HEK293 (cell line): Measurements from ENCODE around the gene CCDC86.

Source experiments
- CTCF ChIA-PET: fragments of 350-600 bp; formaldehyde crosslinking; extraction: SDS; loops from one replicate; lab custom pipeline; 2021; ENCODE audit warnings: antibody characterized with exemption; lab: Yijun Ruan, JAX
- POLR2A ChIA-PET: fragments of 300-600 bp; formaldehyde crosslinking; extraction: SDS; loops from one replicate; lab custom pipeline; 2020; ENCODE audit warnings: antibody characterized with exemption, inconsistent platforms; lab: Yijun Ruan, JAX
- H3K27ac ChIP-seq: fragments of 200-500 bp; sonication (Bioruptor generic); 2 replicates; pipeline ENCODE4 v1.5.1; 2014; ENCODE audit warnings: low read depth, low read length, control low read depth, inconsistent platforms; ENCODE audit errors: extremely low read depth
- H3K36me3 ChIP-seq, 2 experiments: fragments of 200-500 bp in 1 of 2; sonication (Bioruptor generic) in 1 of 2; 1 replicate in 1 of 2; 2 replicates in 1 of 2; pipeline ENCODE4 v1.5.1; 2014 to 2017; ENCODE audit warnings: inconsistent platforms in 2 of 2, low read length in 2 of 2; ENCODE audit not compliant: control insufficient read depth in 2 of 2, insufficient read depth in 1 of 2
- H3K4me1 ChIP-seq: fragments of 200-500 bp; sonication (Bioruptor generic); 2 replicates; pipeline ENCODE4 v1.5.1; 2014; ENCODE audit warnings: mild to moderate bottlenecking, low read length, inconsistent platforms; ENCODE audit not compliant: control insufficient read depth, insufficient read depth
- H3K4me3 ChIP-seq: 2 replicates; pipeline ENCODE4 v1.5.1; 2011; ENCODE audit warnings: low read depth, mild to moderate bottlenecking, control low read depth, low read length, moderate library complexity
- H3K9me3 ChIP-seq: fragments of 200-500 bp; sonication (Bioruptor generic); 2 replicates; pipeline ENCODE4 v1.5.1; 2014; ENCODE audit warnings: low read depth, low read length, inconsistent platforms; ENCODE audit not compliant: control insufficient read depth, insufficient read depth
- BCL11B ChIP-seq: fragments of 450-650 bp; formaldehyde crosslinking; IDR thresholded peaks from 2 replicates; pipeline ENCODE4 v1.5.1; 2016; ENCODE audit warnings: low read depth, missing biosample characterization, missing genetic modification characterization
- GLI2 ChIP-seq: fragments of 450-650 bp; formaldehyde crosslinking; IDR thresholded peaks from 2 replicates; pipeline ENCODE4; 2017; ENCODE audit warnings: missing biosample characterization, missing genetic modification characterization, low read depth, borderline replicate concordance
- KLF1 ChIP-seq: fragments of 450-650 bp; formaldehyde crosslinking; IDR thresholded peaks from 2 replicates; pipeline ENCODE4 v1.5.1; 2016; ENCODE audit warnings: missing biosample characterization, missing genetic modification characterization
- PATZ1 ChIP-seq: fragments of 450-650 bp; formaldehyde crosslinking; IDR thresholded peaks from 2 replicates; pipeline ENCODE4 v1.5.1; 2016; ENCODE audit warnings: missing biosample characterization, missing genetic modification characterization
- SP2 ChIP-seq: fragments of 450-650 bp; formaldehyde crosslinking; IDR thresholded peaks from 2 replicates; pipeline ENCODE4 v1.5.1; 2016; ENCODE audit warnings: missing biosample characterization, missing genetic modification characterization
- ZNF155 ChIP-seq: fragments of 450-650 bp; formaldehyde crosslinking; IDR thresholded peaks from 2 replicates; pipeline ENCODE4 v1.5.1; 2016; ENCODE audit warnings: missing biosample characterization, missing genetic modification characterization
- ZNF175 ChIP-seq: fragments of 450-650 bp; formaldehyde crosslinking; IDR thresholded peaks from 2 replicates; pipeline ENCODE4 v1.5.1; 2016; ENCODE audit warnings: missing biosample characterization, missing genetic modification characterization
- ZNF202 ChIP-seq: fragments of 450-650 bp; formaldehyde crosslinking; IDR thresholded peaks from 2 replicates; pipeline ENCODE4 v1.5.1; 2016; ENCODE audit warnings: missing biosample characterization, missing genetic modification characterization, borderline replicate concordance
- ZNF221 ChIP-seq: fragments of 450-650 bp; formaldehyde crosslinking; IDR thresholded peaks from 2 replicates; pipeline ENCODE4 v1.5.1; 2017; ENCODE audit warnings: missing biosample characterization, missing genetic modification characterization, borderline replicate concordance
- ZNF239 ChIP-seq: fragments of 450-650 bp; formaldehyde crosslinking; IDR thresholded peaks from 2 replicates; pipeline ENCODE4 v1.5.1; 2016; ENCODE audit warnings: missing biosample characterization, missing genetic modification characterization
- ZNF280C ChIP-seq: fragments of 450-650 bp; formaldehyde crosslinking; IDR thresholded peaks from 2 replicates; pipeline ENCODE4 v1.5.1; 2016; ENCODE audit warnings: missing biosample characterization, missing genetic modification characterization
- ZNF341 ChIP-seq: fragments of 450-650 bp; formaldehyde crosslinking; IDR thresholded peaks from 2 replicates; pipeline ENCODE4; 2016; ENCODE audit warnings: low read depth, missing biosample characterization, missing genetic modification characterization
- ZNF561 ChIP-seq: fragments of 450-650 bp; IDR thresholded peaks from 2 replicates; pipeline ENCODE4 v1.5.1; 2018; ENCODE audit warnings: missing biosample characterization, missing genetic modification characterization, borderline replicate concordance
- ZNF580 ChIP-seq: fragments of 450-650 bp; formaldehyde crosslinking; IDR thresholded peaks from 2 replicates; pipeline ENCODE4 v1.5.1; 2016; ENCODE audit warnings: missing biosample characterization, missing genetic modification characterization
- ZNF596 ChIP-seq: fragments of 450-650 bp; IDR thresholded peaks from 2 replicates; pipeline ENCODE4 v1.5.0; 2018; ENCODE audit warnings: missing biosample characterization, mild to moderate bottlenecking, missing genetic modification characterization, moderate library complexity
- ZNF654 ChIP-seq: fragments of 450-650 bp; formaldehyde crosslinking; IDR thresholded peaks from 2 replicates; pipeline ENCODE4 v1.5.1; 2016; ENCODE audit warnings: low read depth, missing biosample characterization, missing genetic modification characterization
- ZNF660 ChIP-seq: fragments of 450-650 bp; IDR thresholded peaks from 2 replicates; pipeline ENCODE4 v1.5.1; 2018; ENCODE audit warnings: missing biosample characterization, mild to moderate bottlenecking, missing genetic modification characterization
- ZNF670 ChIP-seq: fragments of 450-650 bp; formaldehyde crosslinking; IDR thresholded peaks from 2 replicates; pipeline ENCODE4 v1.5.1; 2016; ENCODE audit warnings: missing biosample characterization, missing genetic modification characterization, low read depth
- ZNF692 ChIP-seq: fragments of 450-650 bp; formaldehyde crosslinking; IDR thresholded peaks from 2 replicates; pipeline ENCODE4 v1.5.1; 2016; ENCODE audit warnings: missing biosample characterization, missing genetic modification characterization

The CCDC86 gene

GRCh38 chr11:60844870-60845221, 2.9 kb downstream of the CCDC86 start:
- ChIA-PET CTCF (interaction anchor here (0.7 to 3.7 kb wide), 3 partner anchors 54 to 343 kb away, joined by 3 to 17 read pairs (median 3); no protein-coding TSS in a partner anchor), POLR2A (no interaction called here)
- 0 out of 2 replicates have a peak, but pooled peaks have one; percentile 12 for TF ChIP-seq SP2
- no peak for TF ChIP-seq KLF1 (tag by site-specific recombination)
- TF ChIP-seq GLI2 (tag by site-specific recombination) = no peak
- TF ChIP-seq ZNF654 = no peak
- no peaks in the 10 kb centered on the region for H3K9me3 ChIP-seq
- no peak overlapping the region for H3K4me3 ChIP-seq
- no peaks in the 10 kb centered on the region for H3K4me1 ChIP-seq
- H3K36me3 ChIP-seq = peaks cover 0 to 39% of the 10 kb centered on the region in 2 experiments; a peak in 1 of 3 replicates
- no peak overlapping the region for H3K27ac ChIP-seq

- H3K27ac ChIP-seq = no peak overlapping the region
- no peak for TF ChIP-seq ZNF580 (tag by site-specific recombination)
- TF ChIP-seq ZNF692 = no peak
- TF ChIP-seq ZNF660 (tag by site-specific recombination) = no peak
- no peak for TF ChIP-seq ZNF596
- TF ChIP-seq ZNF561 (tag by site-specific recombination) = no peak
- TF ChIP-seq PATZ1 (tag by site-specific recombination) = no peak
- no peak for TF ChIP-seq ZNF280C (tag by site-specific recombination)
- no peak for TF ChIP-seq ZNF221 (tag by site-specific recombination)
- no peak for TF ChIP-seq ZNF155 (tag by site-specific recombination)
- no peak for TF ChIP-seq ZNF239 (tag by site-specific recombination)
- TF ChIP-seq ZNF341 = no peak
- no peak for TF ChIP-seq ZNF175 (tag by site-specific recombination)
- TF ChIP-seq ZNF670 (tag by site-specific recombination) = no peak
- TF ChIP-seq ZNF202 (tag by site-specific recombination) = no peak
- no peak for TF ChIP-seq BCL11B (tag by site-specific recombination)
- ChIA-PET CTCF (interaction anchor here (3.7 kb wide), 1 partner anchor 54 kb away, joined by 17 read pairs; no protein-coding TSS in a partner anchor), POLR2A (no interaction called here)
- H3K36me3 ChIP-seq = peaks cover 0 to 44% of the 10 kb centered on the region in 2 experiments; a peak in 1 of 3 replicates
- no peaks in the 10 kb centered on the region for H3K4me1 ChIP-seq
- H3K4me3 ChIP-seq = no peak overlapping the region
- H3K9me3 ChIP-seq = no peaks in the 10 kb centered on the region
Measured at GRCh38 chr11:60845338-60845737, 3.4 kb downstream of the CCDC86 start.
